Measurements from ENCODE around the gene DOCK9. TPM values are rescaled to one million over a fixed set of nuclear protein-coding genes. Genes with fewer than 3 reads are reported as not detected.

Gene DOCK9
- total RNA-seq, 1 experiment from 2014 or later, result 4.5 TPM

- ChIA-PET POLR2A (ENCODE audit: low non-redundant PET) (no interaction called here), CTCF (no interaction called here)
- intact Hi-C loops (cut with micrococcal nuclease; ENCODE audit: unreplicated experiment), result no loop called here
- H3K27ac ChIP-seq (ENCODE audit: low read depth, low read length, poor library complexity, severe bottlenecking), result no peak overlapping the region
- no peaks in the 10 kb centered on the region for H3K4me1 ChIP-seq (ENCODE audit: insufficient read depth, low read length, poor library complexity, severe bottlenecking)
- no TSS peak for BruUV-seq (replicated peaks)
- no peaks in the 10 kb centered on the region for H3K36me3 ChIP-seq (ENCODE audit: insufficient read depth, low read length, poor library complexity, severe bottlenecking)
- DNase-seq (ENCODE audit: low spot score), result no peak
- H3K4me3 ChIP-seq (ENCODE audit: low read depth, low read length, poor library complexity, severe bottlenecking), result no peak overlapping the region
- TF ChIP-seq EZH2 (IDR thresholded peaks at IDR 0.05; ENCODE audit: borderline replicate concordance, low read depth, low read length, poor library complexity, severe bottlenecking), result no peak
- TF ChIP-seq, protein P1, sequence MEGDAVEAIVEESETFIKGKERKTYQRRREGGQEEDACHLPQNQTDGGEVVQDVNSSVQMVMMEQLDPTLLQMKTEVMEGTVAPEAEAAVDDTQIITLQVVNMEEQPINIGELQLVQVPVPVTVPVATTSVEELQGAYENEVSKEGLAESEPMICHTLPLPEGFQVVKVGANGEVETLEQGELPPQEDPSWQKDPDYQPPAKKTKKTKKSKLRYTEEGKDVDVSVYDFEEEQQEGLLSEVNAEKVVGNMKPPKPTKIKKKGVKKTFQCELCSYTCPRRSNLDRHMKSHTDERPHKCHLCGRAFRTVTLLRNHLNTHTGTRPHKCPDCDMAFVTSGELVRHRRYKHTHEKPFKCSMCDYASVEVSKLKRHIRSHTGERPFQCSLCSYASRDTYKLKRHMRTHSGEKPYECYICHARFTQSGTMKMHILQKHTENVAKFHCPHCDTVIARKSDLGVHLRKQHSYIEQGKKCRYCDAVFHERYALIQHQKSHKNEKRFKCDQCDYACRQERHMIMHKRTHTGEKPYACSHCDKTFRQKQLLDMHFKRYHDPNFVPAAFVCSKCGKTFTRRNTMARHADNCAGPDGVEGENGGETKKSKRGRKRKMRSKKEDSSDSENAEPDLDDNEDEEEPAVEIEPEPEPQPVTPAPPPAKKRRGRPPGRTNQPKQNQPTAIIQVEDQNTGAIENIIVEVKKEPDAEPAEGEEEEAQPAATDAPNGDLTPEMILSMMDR (conservative IDR thresholded peaks at IDR 0.05; ENCODE audit: low read depth, low read length), result no peak
- no peaks in the 10 kb centered on the region for H3K27me3 ChIP-seq (replicated peaks; ENCODE audit: insufficient read depth, low read depth, low read length, poor library complexity)
- no peaks in the 10 kb centered on the region for H3K9me3 ChIP-seq (ENCODE audit: low read depth, low read length, poor library complexity, severe bottlenecking)
Observed at GRCh38 chr13:98941536-98941935, 36.3 kb downstream of the DOCK9 start.

- Histone ChIP-seq H3K36me3 (ENCODE audit: insufficient read depth, low read length, poor library complexity, severe bottlenecking) (no peaks in the 10 kb centered on the region), H3K27me3 (replicated peaks; ENCODE audit: insufficient read depth, low read depth, low read length, poor library complexity) (no peaks in the 10 kb centered on the region), H3K9me3 (ENCODE audit: low read depth, low read length, poor library complexity, severe bottlenecking) (no peaks in the 10 kb centered on the region), H3K4me1 (ENCODE audit: insufficient read depth, low read length, poor library complexity, severe bottlenecking) (no peaks in the 10 kb centered on the region), H3K27ac (ENCODE audit: low read depth, low read length, poor library complexity, severe bottlenecking) (no peak overlapping the region), H3K4me3 (ENCODE audit: low read depth, low read length, poor library complexity, severe bottlenecking) (no peak overlapping the region)
- CTCF ChIA-PET, result no interaction called here
- no peak for DNase-seq (ENCODE audit: low spot score)
- TF ChIP-seq, protein P1 (conservative IDR thresholded peaks at IDR 0.05; ENCODE audit: low read depth, low read length), result no peak
- TF ChIP-seq EZH2 (IDR thresholded peaks at IDR 0.05; ENCODE audit: borderline replicate concordance, low read depth, low read length, poor library complexity, severe bottlenecking), result no peak
- POLR2A ChIA-PET (ENCODE audit: low non-redundant PET), result no interaction called here
- no TSS peak for BruUV-seq (replicated peaks)
- intact Hi-C loops (cut with micrococcal nuclease; ENCODE audit: unreplicated experiment), result no loop called here
Observed at GRCh38 chr13:98941126-98941525, 36.7 kb downstream of the DOCK9 start.

GRCh38 chr13:98940325-98941001 lies 37.4 kb downstream of the DOCK9 start:
- BruUV-seq (replicated peaks), result no TSS peak
- no peaks in the 10 kb centered on the region for H3K9me3 ChIP-seq (ENCODE audit: low read depth, low read length, poor library complexity, severe bottlenecking)
- ChIA-PET CTCF (no interaction called here), POLR2A (ENCODE audit: low non-redundant PET) (no interaction called here)
- intact Hi-C loops (cut with micrococcal nuclease; ENCODE audit: unreplicated experiment), result no loop called here
- H3K27ac ChIP-seq (ENCODE audit: low read depth, low read length, poor library complexity, severe bottlenecking), result no peak overlapping the region
- no peaks in the 10 kb centered on the region for H3K27me3 ChIP-seq (replicated peaks; ENCODE audit: insufficient read depth, low read depth, low read length, poor library complexity)
- H3K4me3 ChIP-seq (ENCODE audit: low read depth, low read length, poor library complexity, severe bottlenecking), result no peak overlapping the region
- H3K4me1 ChIP-seq (ENCODE audit: insufficient read depth, low read length, poor library complexity, severe bottlenecking), result no peaks in the 10 kb centered on the region
- DNase-seq (ENCODE audit: low spot score), result no peak
- H3K36me3 ChIP-seq (ENCODE audit: insufficient read depth, low read length, poor library complexity, severe bottlenecking), result no peaks in the 10 kb centered on the region
- TF ChIP-seq, protein P1 (conservative IDR thresholded peaks at IDR 0.05; ENCODE audit: low read depth, low read length), result no peak
- no peak for TF ChIP-seq EZH2 (IDR thresholded peaks at IDR 0.05; ENCODE audit: borderline replicate concordance, low read depth, low read length, poor library complexity, severe bottlenecking)

Data from A673 (cell line).